ENCODE data around the gene ANKMY1. TPM values are rescaled to one million over a fixed set of nuclear protein-coding genes. Genes with fewer than 3 reads are reported as not detected.
A peak's percentile ranks its signal among the peaks of the same experiment; 100 is the strongest.
"Not testable (repeated sequence)": the region's sequence is repeated elsewhere in the genome, so short reads cannot be mapped to it uniquely, and the experiment has no call there.

ANKMY1 gene
- total RNA-seq, 1 donor: 11.2 TPM

GRCh38 chr2:240563951-240564560 lies 6.3 kb upstream of the ANKMY1 start:
- no peak for TF ChIP-seq CTCF (IDR thresholded peaks at IDR 0.05; ENCODE audit: extremely low read depth, low read depth, low read length)

DNA sequence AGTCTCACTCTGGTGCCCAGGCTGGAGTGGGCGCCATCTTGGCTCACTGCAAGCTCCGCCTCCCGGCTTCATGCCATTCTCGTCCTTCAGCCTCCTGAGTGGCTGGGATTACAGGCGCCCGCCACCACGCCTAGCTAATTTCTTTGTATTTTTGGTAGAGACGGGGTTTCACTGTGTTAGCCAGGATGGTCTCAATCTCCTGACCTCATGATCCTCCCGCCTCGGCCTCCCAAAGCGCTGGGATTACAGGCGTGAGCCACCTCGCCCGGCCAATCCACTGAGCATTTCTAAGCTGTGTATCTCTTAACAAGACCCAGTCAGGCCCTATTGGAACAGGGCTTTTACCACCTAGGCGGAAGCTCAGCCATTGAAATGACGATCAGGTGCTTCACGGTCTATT lies 5.4 kb upstream of the ANKMY1 start:
- not testable (repeated sequence) for H3K4me3 ChIP-seq (ENCODE audit: insufficient read depth, low read length); H3K4me2 ChIP-seq (ENCODE audit: insufficient read depth, low read length); H3K27ac ChIP-seq (ENCODE audit: low read depth, low read length); H2AFZ ChIP-seq (ENCODE audit: low read length); H3K36me3 ChIP-seq (ENCODE audit: insufficient read depth, low read length); H3K27me3 ChIP-seq (ENCODE audit: insufficient read depth, low read length); DNase-seq (ENCODE audit: insufficient read length, low spot score, missing footprints); H3K9me3 ChIP-seq (ENCODE audit: low read depth, low read length)
- H3K4me1 ChIP-seq (ENCODE audit: insufficient read depth, low read length): peaks cover 49% of the 10 kb centered on the region
- H4K20me1 ChIP-seq (ENCODE audit: insufficient read depth, low read length): peaks cover 16% of the 10 kb centered on the region
- H3K79me2 ChIP-seq (ENCODE audit: insufficient read depth, low read length): peaks cover 25% of the 10 kb centered on the region

More at GRCh38 chr2:240563951-240564560, 6.3 kb upstream of the ANKMY1 start:
- no peak overlapping the region for H3K27ac ChIP-seq (ENCODE audit: low read depth, low read length)
- no peak overlapping the region for H3K4me3 ChIP-seq (ENCODE audit: insufficient read depth, low read length)
- H3K36me3 ChIP-seq (ENCODE audit: insufficient read depth, low read length): peaks cover 3% of the 10 kb centered on the region
- DNase-seq (ENCODE audit: insufficient read length, low spot score, missing footprints): peak; percentile 38
- H4K20me1 ChIP-seq (ENCODE audit: insufficient read depth, low read length): peaks cover 8% of the 10 kb centered on the region
- H3K27me3 ChIP-seq (ENCODE audit: insufficient read depth, low read length): no peaks in the 10 kb centered on the region
- H3K4me2 ChIP-seq (ENCODE audit: insufficient read depth, low read length): no peak overlapping the region
- H3K79me2 ChIP-seq (ENCODE audit: insufficient read depth, low read length): peaks cover 17% of the 10 kb centered on the region
- H3K9me3 ChIP-seq (ENCODE audit: low read depth, low read length): no peaks in the 10 kb centered on the region
- H3K4me1 ChIP-seq (ENCODE audit: insufficient read depth, low read length): peaks cover 44% of the 10 kb centered on the region
- H2AFZ ChIP-seq (ENCODE audit: low read length): no peak overlapping the region

- Histone ChIP-seq H4K20me1 (ENCODE audit: insufficient read depth, low read length) (peaks cover 18% of the 10 kb centered on the region), H3K4me2 (ENCODE audit: insufficient read depth, low read length) (peak overlapping the region; percentile 95), H3K4me1 (ENCODE audit: insufficient read depth, low read length) (peaks cover 43% of the 10 kb centered on the region), H3K27me3 (ENCODE audit: insufficient read depth, low read length) (no peaks in the 10 kb centered on the region), H3K4me3 (ENCODE audit: insufficient read depth, low read length) (peak overlapping the region; percentile 83), H2AFZ (ENCODE audit: low read length) (peak overlapping the region; percentile 78), H3K27ac (ENCODE audit: low read depth, low read length) (peak overlapping the region; percentile 92), H3K79me2 (ENCODE audit: insufficient read depth, low read length) (peaks cover 26% of the 10 kb centered on the region), H3K9me3 (ENCODE audit: low read depth, low read length) (no peaks in the 10 kb centered on the region), H3K36me3 (ENCODE audit: insufficient read depth, low read length) (peaks cover 3% of the 10 kb centered on the region)
- DNase-seq (ENCODE audit: insufficient read length, low spot score, missing footprints): no peak
- no peak for TF ChIP-seq CTCF (IDR thresholded peaks at IDR 0.05; ENCODE audit: extremely low read depth, low read depth, low read length)
Observed at GRCh38 chr2:240561325-240561971, 3.7 kb upstream of the ANKMY1 start.

GRCh38 chr2:240560480-240561324 lies 2.9 kb upstream of the ANKMY1 start:
- peak overlapping the region; percentile 83 for H3K4me3 ChIP-seq (ENCODE audit: insufficient read depth, low read length)
- H2AFZ ChIP-seq (ENCODE audit: low read length): peak overlapping the region; percentile 78
- peaks cover 33% of the 10 kb centered on the region for H3K79me2 ChIP-seq (ENCODE audit: insufficient read depth, low read length)

More at GRCh38 chr2:240560480-240561324, 2.9 kb upstream of the ANKMY1 start:
- Histone ChIP-seq H3K9me3 (ENCODE audit: low read depth, low read length) (no peaks in the 10 kb centered on the region), H3K36me3 (ENCODE audit: insufficient read depth, low read length) (peaks cover 3% of the 10 kb centered on the region), H3K4me1 (ENCODE audit: insufficient read depth, low read length) (peaks cover 37% of the 10 kb centered on the region), H3K4me2 (ENCODE audit: insufficient read depth, low read length) (peak overlapping the region; percentile 95), H4K20me1 (ENCODE audit: insufficient read depth, low read length) (peaks cover 21% of the 10 kb centered on the region), H3K27me3 (ENCODE audit: insufficient read depth, low read length) (no peaks in the 10 kb centered on the region), H3K27ac (ENCODE audit: low read depth, low read length) (peak overlapping the region; percentile 92)
- peak; percentile 27 for TF ChIP-seq CTCF (IDR thresholded peaks at IDR 0.05; ENCODE audit: extremely low read depth, low read depth, low read length)
- peak; percentile 99 for DNase-seq (ENCODE audit: insufficient read length, low spot score, missing footprints)
